Hematopoietic multipotent progenitor cell treated with erythropoietin and hydrocortisone succinate and interleukin-3 and kit ligand, for 8 days (in vitro differentiated cells): ENCODE measurements around the gene TBC1D9B.
"Not testable (repeated sequence)": the region's sequence is repeated elsewhere in the genome, so short reads cannot be mapped to it uniquely, and the experiment has no call there.

Experiments used
- DNase-seq: peaks from one replicate; pipeline ENCODE4 v3.0.0-alpha.2; 2015

The TBC1D9B gene

DNA sequence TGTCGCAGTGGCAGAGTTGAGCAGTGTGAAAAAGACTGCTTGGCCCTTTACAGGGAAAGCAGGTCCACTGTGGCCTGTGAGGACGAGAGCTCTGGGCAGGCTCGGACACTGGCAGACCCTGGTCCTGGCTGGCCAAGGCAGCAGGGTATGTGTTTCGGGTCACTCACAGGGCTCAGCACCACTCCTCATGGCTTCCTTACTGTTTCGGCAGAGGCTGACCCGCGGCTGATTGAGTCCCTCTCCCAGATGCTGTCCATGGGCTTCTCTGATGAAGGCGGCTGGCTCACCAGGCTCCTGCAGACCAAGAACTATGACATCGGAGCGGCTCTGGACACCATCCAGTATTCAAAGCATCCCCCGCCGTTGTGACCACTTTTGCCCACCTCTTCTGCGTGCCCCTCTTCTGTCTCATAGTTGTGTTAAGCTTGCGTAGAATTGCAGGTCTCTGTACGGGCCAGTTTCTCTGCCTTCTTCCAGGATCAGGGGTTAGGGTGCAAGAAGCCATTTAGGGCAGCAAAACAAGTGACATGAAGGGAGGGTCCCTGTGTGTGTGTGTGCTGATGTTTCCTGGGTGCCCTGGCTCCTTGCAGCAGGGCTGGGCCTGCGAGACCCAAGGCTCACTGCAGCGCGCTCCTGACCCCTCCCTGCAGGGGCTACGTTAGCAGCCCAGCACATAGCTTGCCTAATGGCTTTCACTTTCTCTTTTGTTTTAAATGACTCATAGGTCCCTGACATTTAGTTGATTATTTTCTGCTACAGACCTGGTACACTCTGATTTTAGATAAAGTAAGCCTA lies 71.3 kb downstream of the TBC1D9B start:
- DNase-seq, result no peak

DNA sequence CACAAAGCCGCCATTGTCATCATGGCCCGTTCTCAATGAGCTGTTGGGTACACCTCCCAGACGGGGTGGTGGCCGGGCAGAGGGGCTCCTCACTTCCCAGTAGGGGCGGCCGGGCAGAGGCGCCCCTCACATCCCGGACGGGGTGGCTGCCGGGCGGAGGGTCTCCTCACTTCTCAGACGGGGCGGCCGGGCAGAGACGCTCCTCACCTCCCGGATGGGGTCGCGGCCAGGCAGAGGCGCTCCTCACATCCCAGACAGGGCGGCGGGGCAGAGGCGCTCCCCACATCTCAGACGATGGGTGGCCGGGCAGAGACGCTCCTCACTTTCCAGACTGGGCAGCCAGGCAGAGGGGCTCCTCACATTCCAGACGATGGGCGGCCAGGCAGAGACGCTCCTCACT lies 72.8 kb downstream of the TBC1D9B start:
- DNase-seq, result not testable (repeated sequence)

DNA sequence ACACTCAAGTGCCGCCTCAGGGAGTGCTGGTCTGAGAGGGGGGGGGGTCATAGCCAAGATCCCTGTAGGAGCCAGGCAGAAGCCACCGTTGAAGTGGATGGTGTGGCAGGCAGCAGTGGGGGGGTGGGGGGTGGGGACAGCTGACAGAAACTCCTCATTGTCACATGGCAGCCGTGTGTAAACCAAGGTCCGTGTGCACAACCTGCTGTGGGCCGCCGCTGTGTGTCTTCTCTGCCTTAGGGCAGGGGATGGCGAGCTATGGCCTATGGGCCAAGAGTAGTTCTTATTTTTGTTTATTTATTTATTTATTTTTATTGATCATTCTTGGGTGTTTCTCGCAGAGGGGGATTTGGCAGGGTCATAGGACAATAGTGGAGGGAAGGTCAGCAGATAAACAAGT lies 73.6 kb downstream of the TBC1D9B start:
- no peak for DNase-seq

DNA sequence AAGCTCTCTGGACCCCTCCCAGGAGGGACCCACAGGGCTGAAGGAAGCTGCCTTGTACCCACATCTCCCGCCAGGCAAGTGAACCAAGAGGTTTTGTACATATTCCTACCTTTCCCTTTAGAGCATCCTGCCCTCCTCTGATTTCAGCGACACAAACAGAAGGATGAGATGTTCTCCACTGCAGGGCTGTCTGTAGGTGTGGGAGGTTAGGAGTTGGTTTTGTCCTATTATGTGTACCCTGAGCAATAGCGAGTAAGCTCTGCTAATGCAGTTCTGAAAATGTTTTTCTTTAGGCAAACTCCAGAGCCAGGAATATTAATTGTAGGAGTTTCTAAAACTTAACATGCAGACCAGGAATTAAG lies 74.0 kb downstream of the TBC1D9B start:
- no peak for DNase-seq

DNA sequence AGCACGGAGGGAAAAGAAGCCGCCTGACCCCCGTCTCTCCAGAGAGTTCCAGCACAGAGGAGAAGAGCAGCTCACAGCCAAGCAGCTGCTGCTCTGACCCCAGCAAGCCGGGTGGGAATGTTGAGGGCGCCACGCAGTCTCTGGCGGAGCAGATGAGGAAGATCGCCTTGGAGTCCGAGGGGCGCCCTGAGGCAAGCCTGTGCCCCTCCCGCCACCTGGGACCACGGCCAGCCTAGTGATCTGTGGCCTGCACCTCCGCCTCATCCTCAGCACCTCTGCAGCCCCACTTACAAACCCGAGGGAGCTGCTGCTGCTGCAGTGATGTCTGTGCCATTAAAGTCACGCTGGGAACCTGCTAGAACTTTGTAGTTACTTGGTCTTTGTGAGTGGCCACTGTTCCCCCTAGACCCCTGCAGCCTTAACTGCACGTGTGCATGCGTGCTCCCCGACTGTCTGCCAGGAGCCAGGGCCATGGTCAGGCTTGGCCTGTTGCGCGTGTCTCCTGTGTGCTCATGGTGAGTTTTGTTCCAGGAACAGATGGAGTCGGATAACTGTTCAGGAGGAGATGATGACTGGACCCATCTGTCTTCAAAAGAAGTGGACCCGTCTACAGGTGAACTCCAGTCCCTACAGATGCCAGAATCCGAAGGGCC lies 74.5 kb downstream of the TBC1D9B start:
- no peak for DNase-seq

DNA sequence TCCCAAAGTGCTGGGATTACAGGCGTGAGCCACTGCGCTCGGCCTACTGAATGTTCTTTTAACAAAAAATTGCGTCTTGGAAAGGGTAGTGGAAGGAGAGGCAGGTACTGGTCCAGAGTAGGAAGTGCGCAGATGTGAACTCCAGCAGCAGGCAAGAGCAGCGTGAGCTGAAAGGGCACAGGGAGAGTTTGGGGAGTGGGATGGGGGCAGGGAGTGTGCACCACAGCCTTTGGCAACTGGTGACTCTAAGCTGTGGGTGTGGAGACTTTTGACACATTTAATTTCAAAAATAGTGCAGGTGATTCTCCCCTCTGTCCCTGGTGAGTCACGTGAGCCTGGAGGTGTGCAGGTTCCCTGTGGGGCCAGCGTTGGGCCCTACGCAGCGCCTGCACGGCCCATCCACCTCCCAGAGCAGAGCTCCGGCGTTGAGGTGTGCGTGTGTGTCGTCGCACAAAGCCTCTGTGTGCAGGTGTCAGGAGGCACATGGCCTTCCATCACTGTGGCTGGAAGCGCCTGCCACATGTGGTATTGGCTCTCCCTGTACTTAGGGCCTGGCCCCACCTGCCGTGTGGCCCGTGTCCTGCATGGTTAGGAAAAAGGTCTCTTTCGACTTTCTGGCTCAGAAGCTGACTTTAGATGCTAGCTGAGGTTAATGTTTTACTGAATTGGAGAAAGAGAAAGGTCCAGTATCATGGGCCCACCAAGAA lies 75.5 kb downstream of the TBC1D9B start:
- no peak for DNase-seq

DNA sequence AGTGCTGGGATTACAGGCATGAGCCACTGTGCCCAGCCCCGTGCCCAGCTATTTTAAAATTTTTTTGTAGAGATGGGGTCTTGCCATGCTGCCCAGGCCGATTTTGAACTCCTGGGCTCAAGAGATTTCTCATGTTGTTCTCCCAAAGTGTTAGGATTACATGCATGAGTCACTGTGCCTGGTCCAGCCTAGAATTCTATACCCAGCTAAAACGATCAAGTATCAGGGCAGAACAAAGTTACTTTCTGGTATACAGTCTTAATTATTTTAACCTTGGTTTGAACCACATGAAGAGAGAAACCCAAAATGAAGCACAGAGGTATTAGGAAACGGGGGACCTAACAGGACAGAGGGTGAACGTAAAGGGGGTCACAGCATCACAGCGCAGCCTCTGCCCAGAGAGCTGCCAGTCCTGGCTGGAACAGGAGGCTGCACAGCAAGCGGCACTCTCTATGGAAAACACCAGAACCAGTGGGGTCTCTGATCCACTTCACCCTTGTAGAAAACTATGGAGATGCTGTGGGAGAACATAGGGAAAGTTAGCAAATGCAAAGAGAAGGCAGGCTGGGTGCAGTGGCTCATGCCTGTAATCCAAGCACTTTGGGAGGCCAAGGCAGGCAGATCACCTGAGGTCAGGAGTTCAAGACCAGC lies 76.8 kb downstream of the TBC1D9B start:
- DNase-seq, result no peak

DNA sequence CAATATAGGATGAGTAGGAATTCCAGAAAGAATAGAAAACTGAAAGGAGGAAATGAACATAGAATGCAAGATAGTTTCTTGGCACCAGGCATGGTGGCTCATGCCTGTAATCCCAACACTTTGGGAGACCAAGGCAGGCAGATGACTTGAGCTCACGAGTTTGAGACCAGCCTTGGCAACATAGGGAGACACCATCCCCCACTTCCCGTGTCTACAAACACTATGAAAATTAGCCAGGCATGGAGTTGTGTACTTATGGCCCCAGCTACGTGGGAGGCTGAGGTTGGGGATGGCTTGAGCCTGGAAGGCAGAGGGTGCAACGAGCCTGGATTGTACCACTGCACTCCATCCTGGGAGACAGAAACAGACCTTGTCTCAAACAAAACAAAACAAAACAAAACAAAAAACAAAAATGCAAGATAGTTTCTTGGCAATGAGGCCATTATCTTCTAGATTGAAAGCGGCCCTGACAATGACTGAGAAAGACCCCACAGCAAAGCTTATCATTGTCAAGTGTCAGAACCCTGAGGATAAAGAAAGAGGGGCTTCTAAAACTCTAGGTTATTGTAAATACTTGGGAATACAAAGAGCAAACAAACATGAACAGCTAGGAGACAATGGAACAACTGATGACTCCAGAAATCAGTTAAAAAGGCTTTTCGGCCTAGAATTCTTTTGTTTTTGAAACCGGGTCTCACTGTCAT lies 77.8 kb downstream of the TBC1D9B start:
- DNase-seq, result no peak

DNA sequence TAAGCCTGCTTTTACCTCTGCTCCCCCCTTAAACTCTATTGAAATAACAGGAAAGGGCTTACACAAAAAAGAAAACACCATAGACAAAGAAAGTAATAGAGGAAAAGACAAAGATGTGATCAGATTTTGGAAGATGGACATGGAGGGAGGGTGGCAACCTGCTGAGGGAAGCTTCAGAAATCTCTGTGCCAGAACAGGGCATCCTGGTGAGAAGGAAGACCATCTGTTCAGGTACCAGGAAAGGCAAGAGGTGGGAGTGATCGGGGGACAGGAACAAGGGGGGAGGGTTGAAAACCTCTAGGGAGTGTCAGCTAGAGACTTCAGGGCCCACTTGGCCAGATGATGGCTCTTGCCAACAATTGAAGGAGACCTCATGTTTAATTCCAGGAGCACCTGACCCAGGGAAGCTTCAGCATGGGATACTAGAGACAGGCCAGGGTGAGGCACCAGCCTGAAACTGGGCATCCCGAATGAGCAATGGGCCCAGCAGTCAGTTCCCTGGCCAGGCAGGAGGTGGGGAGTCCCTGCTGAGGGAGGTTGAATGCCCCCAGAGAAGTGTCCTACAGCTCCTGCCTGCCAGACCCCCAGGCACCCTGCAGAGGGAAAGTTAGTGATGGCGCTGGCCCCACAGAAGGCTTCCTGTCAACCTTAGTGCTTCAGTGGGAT lies 78.8 kb downstream of the TBC1D9B start:
- DNase-seq, result no peak

DNA sequence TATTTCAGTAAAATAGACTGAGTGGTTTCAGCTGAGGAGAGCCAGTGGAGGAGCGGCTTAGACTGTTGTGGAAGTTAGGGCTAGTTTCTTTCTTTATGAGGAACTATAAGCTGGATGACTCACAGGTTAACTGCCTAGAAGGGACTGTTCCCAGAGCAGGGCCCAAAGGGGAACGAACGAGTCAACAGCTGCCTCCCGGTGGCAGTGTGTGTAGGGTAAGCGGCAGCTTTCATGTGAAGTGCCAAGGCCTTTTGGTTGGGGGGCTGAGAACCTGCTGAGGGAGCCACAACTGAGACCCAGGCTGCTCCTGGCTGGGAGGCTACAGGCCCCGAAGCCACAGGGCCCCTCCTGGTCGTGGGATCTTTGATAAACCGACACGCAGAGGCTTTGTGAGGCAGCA lies 80.0 kb downstream of the TBC1D9B start:
- peak; percentile 40 for DNase-seq

DNA sequence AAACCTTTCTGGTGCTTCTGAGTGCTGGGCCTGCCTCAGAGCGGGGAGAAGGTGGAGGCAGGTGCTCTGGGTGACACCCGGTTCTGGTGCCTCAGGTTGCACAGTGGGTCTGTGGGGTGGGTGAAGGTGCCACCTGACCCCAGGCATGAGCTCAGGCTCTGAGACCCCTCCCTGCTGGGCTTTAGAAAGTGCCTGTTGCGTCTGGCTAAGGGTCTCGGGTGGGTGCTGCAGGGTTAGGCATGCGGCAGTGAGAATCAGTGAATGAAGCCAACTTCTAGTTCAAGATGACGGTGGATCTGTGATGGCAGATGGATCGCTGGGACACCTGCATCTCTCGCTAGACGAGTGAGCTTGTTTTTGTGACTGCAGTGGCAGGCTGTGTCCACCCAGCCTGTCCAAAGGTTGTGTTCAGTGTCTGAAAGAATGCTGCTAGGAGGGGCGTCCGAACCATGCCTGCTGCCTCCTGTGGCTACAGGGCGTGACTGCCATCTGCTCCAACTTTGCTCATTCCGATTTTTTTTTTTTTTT lies 82.0 kb downstream of the TBC1D9B start:
- DNase-seq, result no peak

DNA sequence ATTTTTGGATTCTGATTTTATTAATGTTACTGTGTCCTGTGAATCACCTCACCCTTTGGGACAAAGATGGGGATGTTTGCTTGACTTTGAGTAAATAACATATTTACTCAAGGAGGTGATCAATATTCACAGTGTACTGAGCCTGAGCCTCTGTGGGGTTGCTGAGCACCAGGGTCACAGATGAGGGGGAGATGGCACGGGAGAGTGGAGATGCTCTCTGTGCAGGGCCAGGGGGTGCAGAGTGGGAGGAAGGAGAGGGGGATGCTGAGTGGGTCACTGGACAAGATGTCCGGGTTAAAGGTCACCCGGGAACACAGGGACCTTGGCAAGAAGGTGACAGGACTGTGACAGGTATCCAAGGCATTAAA lies 83.0 kb downstream of the TBC1D9B start:
- no peak for DNase-seq

DNA sequence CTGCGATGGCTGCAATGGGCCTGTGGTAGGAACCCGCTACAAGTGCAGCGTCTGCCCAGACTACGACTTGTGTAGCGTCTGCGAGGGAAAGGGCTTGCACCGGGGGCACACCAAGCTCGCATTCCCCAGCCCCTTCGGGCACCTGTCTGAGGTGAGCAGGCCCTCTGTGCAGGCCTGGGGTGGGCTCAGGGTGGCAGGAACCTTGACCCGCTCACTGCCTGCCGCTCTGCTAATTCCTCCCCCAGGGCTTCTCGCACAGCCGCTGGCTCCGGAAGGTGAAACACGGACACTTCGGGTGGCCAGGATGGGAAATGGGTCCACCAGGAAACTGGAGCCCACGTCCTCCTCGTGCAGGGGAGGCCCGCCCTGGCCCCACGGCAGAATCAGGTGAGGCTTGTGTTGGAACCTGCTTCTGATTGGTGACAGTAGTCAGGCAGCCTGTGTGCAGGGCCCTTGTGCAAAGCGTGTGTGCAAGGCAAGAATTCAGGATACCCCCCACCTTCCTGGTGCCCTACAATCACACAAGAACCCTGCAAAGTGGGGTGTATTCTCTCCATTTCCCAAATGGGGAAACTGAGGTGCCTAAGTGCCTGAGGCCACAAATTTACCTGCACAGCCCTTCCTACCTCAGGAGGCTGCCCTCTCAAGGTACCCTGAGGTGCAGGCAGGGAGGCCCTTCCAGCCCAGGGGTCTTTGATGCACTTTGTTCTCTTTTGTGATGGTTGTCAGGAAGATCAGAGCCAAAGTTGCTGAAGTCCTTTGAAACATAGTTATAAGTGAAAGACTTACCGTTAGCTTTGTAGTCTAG lies 83.6 kb downstream of the TBC1D9B start:
- no peak for DNase-seq

DNA sequence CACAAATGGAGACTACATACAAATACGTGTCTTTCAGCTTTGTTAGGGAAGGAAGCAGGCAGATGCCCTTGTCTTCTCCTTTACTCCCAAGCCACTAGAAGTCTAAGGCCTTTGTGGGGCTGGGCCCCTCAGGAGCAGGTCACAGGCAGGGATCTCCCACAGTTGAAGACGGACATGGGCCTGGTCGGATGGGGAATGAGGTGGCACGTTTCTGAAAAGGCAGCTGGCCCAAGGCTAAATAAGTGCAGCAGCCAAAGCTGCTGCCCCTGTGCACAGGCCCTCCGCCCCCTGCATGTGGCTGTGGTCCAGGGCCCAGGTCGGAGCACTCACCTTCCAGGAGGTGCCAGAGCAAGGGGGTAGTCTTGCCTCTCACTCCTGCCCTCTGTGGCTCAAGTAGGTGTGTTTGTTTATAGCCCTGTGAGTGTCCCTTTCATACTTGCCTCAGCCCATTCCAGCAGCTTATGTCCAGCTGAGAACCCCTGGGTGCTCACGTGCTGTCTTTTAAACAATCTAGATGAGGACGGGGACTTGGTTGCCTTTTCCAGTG lies 85.2 kb downstream of the TBC1D9B start:
- DNase-seq, result no peak

DNA sequence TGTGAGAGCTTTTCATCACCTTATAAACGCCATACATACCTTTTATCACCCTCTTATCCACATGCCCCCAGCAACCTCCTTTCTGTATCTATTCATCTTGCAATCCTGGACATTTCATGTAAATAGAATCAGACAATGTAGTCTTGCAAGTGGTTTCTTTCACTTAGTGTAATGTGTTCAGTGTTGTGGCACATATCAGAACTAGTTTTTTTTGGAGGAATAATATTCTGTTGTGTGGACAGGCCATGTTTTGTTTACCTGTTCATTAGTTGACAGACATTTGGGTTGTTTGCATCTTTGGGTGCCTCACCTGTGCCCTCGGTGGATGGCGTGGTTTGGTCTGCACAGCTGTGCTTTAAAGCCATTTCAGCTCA lies 85.7 kb downstream of the TBC1D9B start:
- DNase-seq, result no peak

DNA sequence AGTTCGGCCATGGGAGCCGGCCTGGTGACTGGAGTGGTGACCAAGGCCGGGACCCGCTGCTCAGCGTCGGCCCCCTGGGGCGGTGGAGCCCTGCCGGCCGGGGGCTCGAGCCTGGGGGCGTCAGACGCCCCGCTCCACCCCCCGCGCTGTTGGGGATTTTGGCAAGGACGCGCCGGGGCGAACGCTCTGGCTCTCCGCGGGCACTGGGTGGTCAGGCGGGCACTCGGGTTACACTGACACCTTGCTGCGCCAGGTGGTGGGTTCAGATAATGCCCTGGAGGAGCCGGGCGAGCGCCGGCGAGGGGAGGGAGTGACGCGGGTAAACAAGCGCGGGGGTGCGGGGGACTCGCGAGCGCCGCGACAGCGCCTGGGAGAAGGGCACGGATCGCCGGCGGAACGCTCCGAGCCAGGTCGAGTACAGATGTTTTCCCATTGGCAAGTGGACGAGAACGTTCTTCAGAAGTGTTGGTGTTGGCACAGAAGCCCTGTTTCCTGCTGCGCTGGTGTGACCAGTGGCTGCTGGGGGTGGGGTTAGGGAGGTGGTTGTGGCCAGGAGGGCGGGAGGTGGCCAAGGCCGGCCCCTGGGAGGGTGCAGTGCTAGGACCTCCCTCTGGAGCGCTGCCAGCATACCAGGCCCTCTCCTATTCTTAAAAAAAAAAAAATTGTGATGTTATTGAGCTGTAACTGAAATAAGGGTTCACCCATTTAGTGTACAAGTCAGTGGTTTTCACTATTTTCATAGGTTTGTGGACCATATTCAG lies 86.2 kb downstream of the TBC1D9B start:
- peak; percentile 93 for DNase-seq

DNA sequence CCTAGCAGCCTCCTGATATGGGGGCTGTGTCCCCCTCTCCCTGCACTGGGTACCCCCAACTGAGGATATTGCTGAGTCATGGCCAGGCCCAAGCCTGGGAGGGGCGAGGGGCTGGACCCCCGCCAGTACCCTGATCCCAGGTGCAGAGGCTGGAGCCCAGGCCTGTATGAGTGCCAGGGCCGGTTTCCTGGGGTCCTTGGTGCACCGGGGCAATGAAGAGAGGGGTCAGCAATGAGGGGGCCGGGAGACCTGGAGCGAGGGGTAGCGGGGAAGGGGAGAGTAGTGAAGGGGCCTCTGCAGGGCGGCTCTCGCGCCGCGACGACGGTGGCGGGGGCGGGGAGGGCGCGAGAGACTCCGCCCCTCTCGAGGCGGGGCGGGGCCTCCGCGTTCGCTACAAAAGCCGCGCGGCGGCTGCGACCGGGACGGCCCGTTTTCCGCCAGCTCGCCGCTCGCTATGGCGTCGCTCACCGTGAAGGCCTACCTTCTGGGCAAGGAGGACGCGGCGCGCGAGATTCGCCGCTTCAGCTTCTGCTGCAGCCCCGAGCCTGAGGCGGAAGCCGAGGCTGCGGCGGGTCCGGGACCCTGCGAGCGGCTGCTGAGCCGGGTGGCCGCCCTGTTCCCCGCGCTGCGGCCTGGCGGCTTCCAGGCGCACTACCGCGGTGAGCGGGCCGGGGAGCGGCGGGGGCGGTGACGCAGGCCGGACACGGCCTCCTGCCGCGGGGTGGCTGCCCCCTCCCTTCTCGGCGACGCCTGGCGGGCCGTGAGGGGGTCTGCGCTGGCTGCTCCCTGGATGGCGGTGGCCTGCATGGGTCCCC lies 87.0 kb downstream of the TBC1D9B start, which contains the start of gene SQSTM1:
Gene SQSTM1, plus strand, starts transcription at position 423 of the 815 bp plus-strand sequence. Its CDS starts 32 bp downstream, at position 455.
- DNase-seq, result peak; percentile 75

DNA sequence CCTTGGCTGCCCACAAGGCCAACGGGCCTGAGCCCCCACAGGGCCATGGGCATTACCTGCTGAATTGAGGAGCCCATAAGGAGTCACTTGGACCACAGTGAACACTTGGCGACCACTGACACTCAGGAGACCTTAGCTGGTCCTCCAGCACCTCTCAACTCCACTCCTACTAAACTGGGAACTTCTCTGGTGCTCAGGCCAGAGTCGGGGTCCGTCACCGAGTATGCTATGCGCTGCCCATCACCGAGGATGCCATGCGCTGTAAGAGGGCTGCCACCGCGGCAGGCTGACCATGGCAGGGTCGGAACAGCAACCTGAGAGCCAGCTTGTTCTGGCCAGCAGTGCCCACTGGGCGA lies 87.6 kb downstream of the TBC1D9B start:
- DNase-seq, result no peak
